HG03103 (cell line): Measurements from ENCODE around the gene PLEKHA1.

ENCODE experiments used
- ATAC-seq: cut with Tn5 transposase; IDR thresholded peaks from one replicate; pipeline ENCODE4 v1.9.1; 2021; ENCODE audit warnings: low read depth; ENCODE audit not compliant: unreplicated experiment

The PLEKHA1 gene

DNA sequence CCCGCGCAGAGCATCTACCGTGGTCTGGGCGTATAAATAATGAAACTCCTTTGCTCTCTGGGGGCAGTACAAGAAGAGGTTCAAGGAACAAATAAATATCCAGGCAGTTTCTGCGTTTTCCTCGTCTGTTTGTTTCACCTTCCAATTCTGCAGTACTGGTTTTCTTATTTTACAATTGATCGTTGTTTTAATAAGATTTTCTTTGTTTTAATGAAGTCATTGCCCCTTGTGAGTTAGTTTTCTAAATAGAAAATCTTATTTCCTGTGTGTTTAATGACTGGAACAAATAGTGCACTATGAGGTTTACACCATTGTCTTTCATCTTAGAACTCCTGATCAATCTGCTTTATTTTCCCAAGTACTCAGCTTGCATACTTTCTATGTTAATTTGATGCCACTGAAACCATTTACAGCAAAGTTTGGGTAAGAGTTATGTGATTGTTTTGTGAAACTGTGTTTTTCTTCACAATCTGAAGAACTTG, 1.2 kb downstream of the PLEKHA1 start:
- no peak for ATAC-seq

DNA sequence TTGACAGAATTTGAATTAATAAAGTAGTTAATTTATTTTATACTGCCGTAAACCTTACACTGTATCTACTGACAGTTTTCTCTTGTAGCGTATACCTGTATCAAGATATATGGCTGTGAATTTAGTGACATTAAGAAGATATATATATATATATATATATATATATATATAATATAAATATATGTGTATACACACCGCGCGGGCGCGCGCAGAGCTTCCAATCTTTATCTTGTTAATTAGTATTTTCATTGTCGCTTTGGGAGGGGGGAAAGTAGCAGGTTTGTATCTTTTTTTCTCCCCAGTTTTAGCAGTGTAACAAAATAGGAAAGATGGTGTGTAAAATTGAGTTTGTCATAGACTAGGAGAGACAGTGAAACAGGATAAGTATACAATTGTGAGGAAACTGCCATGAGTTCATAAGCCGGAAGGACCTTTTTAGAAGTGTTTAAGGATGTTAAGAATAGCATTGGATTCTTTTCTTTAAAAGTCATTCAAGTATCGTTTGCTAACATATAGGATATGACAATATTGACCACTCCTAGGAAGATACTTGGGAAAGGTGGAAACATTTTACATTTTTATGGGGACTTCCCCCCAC, 2.0 kb downstream of the PLEKHA1 start:
- ATAC-seq, result no peak

DNA sequence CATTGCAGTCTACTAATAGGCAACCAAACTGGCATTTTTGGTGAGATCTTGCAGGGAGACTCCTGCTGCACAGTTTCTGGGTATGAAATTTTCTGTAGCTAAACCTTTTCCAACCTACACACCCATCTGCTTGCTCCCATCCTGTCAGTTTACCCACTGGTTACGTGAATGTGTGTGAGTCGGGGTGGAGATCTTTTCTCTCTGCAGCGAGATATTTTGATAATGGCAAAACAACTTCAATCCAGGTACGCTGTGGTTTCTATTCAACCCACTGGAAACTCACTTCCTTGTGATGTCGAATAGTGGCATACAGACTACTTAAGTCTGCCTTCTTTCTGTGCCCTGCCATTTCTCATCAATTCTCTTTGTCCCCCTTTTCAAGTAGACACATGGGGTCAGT, 4.5 kb downstream of the PLEKHA1 start:
- no peak for ATAC-seq

DNA sequence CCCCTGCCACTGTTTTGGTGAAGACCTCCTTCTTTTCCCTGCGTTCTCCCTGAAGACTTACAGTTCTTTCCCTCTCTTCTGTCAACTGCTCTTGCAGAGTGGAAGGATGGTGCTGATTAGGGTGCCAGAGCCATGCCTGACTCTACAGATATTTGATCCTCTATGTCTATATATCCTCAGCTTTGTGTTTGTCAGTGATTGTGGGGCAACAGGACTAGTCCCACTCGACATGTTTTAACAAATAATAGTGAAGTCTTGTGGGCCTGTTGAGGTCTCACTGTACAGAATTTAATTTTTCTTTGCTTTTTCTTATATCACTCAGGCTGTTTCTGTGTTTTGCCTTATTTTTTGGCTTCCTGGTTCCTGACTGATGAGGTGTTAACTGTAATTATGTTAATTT, 5.0 kb downstream of the PLEKHA1 start:
- no peak for ATAC-seq

GRCh38 chr10:122380703-122381102, 6.2 kb downstream of the PLEKHA1 start:
- ATAC-seq, result no peak

GRCh38 chr10:122381680-122382079, 7.2 kb downstream of the PLEKHA1 start:
- ATAC-seq, result no peak

DNA sequence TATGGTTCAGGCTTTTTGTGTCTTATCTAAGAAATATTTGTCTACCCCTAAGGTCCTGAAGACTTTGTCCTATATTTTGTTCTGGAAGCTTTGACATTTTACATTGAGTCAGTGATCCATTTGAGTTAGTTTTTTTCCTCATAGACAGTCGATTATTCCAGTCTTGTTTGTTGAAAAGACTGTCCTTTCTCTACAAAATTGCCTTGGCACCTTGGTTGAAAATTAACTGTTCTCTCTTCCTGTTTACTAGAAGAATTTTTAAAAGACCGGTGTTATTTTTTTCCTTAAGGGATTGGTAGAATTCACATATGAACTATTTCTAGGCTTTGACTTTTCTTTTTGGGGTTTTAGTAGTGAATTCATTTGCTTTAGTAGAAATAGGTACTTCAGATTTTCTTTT, 12.0 kb downstream of the PLEKHA1 start:
- ATAC-seq, result no peak

DNA sequence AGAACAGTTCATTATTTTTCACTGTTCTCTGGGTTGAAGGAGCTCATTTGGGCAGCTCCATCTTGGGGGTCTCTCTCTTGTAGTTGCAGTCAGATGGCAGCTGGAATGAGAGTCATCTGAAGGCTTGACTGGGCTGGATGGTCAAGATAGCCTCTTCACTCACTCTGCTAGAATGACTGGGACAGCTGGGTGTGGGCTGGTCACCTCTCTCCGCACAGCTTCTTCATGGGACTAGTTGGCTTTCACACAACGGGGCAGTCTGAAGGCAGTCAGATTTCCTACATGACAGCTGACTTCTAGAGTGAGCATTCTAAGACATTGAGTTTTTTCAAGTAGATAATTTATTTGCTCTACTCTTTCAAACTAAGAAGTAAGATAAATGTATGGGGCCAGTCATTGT, 13.1 kb downstream of the PLEKHA1 start:
- no peak for ATAC-seq

DNA sequence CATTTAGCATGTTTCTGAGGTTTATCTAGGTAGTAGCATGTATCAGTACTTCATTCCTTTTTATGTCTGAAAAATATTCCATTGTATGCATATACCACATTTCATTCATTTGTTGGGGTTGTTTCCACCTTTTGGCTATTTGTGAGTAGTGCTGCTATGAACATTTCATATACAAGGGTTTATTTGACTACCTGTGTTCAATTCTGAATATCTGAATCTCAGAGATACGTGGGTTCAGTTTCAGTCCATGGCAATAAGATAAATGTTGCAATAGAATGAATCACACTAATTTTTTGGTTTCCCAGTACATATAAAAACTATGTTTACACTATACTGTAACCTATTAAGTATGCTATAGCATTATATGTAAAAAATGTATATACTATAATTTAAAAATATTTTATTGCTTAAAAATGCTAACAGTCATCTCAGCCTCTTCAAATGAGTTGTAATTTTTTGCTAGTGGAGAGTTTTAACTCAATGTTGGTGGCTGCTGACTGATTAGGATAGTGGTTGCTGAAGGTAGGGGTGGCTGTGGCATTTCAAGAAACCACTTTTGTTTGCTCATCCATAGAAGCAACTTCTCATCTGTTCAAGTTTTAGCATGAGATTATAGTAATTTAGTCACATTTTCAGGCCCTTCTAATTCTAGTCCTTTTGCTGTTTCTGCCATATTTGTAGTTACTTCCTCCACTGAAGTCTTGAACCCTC, 13.9 kb downstream of the PLEKHA1 start:
- ATAC-seq, result no peak

DNA sequence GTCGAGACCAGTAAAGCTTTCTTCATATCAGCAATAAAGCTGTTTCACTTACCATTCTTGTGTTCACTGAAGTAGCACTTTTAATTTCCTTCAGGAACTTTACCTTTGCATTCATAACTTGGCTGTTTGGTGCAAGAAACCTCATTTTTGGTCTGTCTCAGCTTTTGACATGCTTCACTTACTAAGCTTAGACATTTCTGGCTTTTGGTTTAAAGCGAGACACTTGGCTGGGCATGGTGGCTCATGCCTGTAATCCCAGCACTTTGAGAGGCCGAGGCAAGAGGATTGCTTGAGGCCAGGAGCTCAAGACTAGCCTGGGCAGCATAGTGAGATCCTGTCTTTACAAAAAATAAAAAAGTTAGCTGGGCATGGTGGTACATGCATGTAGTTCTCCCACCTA, 15.8 kb downstream of the PLEKHA1 start:
- ATAC-seq, result no peak

- ATAC-seq, result no peak
Measured at GRCh38 chr10:122390679-122391078, 16.2 kb downstream of the PLEKHA1 start.

GRCh38 chr10:122391875-122392274, 17.4 kb downstream of the PLEKHA1 start:
- no peak for ATAC-seq

- no peak for ATAC-seq
Measured at GRCh38 chr10:122392835-122393234, 18.3 kb downstream of the PLEKHA1 start.

DNA sequence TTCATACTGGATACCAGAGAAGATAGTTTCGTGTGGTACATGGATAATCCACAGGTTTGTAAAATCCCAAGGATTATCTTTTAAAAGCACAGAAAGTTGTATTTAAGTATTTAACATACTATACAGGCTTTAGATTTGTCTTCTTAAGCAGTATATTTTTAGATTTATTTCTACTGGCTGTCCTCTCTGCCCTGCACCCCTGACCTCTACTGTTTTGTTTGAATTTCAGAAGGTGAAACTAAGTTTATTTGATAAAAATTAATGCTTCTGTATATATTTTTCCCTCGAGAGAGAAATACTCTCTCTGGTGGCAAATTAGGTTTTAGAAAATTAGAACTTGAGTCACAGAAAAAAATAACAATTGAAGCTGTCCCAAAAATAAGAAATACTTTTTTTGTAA, 18.8 kb downstream of the PLEKHA1 start:
- no peak for ATAC-seq

DNA sequence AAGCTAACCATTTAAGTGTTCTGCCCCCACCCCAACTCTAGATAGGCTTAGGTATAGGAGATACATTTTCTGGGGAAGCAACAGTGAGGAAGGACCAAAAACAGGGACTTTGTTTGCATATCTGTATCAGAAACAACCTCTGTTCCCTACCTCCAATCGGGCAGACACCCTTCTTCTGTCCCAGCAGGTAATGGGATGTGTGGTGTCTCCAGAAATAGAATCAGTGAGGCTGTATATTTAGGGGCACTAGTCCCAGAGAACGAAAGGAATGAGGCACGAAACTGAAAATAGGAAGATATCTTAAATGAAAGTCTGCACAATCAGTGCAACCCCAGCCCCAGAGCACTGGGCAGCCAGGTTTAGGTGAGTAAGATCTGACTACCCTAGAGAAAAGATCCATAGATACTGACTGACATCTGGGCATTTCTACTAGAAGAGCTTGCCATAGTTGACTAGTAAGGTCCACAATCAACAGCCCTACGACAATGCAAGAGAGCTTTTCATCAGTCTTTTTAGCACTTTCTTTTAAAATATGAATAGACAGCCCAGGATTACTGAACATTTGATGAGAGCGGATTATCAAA, 28.1 kb downstream of the PLEKHA1 start:
- ATAC-seq, result no peak

GRCh38 chr10:122404576-122404975, 30.1 kb downstream of the PLEKHA1 start:
- ATAC-seq, result no peak

GRCh38 chr10:122407375-122408125, 33.0 kb downstream of the PLEKHA1 start:
- ATAC-seq, result no peak

GRCh38 chr10:122413327-122413726, 38.8 kb downstream of the PLEKHA1 start:
- ATAC-seq, result no peak

GRCh38 chr10:122417667-122418066, 43.2 kb downstream of the PLEKHA1 start:
- ATAC-seq, result no peak

DNA sequence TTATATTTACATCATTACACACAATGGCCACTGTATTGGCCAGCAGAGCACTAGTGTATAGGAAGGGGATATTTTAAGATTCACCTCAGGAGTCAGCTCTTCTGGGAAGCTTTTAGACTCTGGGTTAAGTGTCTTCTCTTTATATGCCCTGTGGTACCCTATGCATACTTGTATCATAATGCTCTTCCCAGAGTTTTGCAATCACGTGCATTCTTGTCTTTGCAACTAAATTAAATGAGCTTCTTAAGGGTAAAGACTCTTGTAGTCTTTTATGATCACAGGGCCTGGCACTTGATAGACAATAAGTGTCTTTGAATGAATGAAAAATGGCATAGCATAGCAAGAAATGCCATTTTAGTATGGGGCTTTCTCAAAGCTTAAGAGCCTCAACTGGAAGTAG, 44.5 kb downstream of the PLEKHA1 start:
- ATAC-seq, result no peak

DNA sequence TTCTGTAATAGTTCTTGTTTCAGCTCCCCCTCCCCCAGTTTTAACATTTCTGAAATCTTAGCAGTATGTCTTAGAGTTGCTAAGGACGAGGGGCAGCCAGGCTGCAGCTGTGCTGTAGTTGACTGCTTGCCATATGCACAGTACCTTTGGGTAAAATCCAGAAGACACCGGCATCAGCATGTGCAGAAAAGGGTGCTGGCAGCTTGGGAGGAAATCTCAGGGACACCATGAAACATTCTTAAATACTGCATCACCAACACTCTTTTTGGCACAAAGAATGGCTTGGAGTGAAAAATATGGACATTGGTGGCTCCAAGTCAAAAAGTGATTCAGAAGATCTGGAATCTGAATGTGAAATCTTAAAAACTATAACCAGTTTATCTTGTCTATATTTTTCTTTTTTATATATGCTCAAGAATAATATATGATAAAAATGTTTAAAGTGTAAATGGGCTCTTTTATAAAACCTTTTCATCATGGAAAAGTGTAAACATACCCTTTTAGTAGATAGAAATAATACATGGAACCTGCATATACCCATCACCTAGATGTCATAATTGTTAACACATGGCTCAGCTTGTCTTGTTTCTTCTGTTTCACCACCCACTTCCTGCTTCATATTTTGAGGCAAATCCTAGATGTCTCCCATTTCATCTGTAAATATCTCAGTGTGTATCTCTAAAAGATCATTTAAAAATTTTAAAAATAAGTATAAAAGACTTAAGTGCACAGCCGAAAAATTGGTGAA, 45.5 kb downstream of the PLEKHA1 start:
- ATAC-seq, result no peak
